ENCODE results near the gene PSG7. TPM values are rescaled to one million over a fixed set of nuclear protein-coding genes. Genes with fewer than 3 reads are reported as not detected.
"Not testable (repeated sequence)": the region's sequence is repeated elsewhere in the genome, so short reads cannot be mapped to it uniquely, and the experiment has no call there.

The PSG7 gene
- total RNA-seq, 4 donors from 2014 or later = 0.45 to 0.59 (median 0.52) TPM; not detected in 1

DNA sequence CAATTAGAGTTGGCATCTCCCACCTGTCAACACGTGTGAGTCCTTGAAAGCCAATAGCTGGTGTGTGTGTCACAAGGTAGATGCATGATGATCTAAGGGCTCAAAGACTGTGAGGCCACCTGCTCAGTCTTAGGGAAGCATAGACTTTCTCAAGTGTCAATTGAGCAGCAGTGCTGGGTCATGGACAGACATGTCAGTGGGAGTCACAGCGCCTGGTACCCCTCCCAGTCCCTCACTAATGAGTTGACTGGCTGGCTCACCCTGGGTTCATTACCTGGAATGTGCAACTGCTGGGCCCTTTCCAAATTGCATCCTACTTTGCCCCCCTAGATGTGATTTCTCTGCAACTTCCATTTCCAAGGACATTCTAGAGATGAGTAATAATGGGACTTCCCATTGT is 10.2 kb downstream of the PSG7 start:
- Histone ChIP-seq H3K27ac (no peak overlapping the region), H3K36me3 (no peaks in the 10 kb centered on the region)
- 60% methylated on average over 2 of the region's 2 CpGs for WGBS

GRCh38 chr19:42923106-42923505 is 13.9 kb downstream of the PSG7 start:
- H3K27me3 ChIP-seq, H3K27ac ChIP-seq, H3K36me3 ChIP-seq, H3K4me1 ChIP-seq, H3K4me3 ChIP-seq, H3K9me3 ChIP-seq: not testable (repeated sequence)
- WGBS = 47% methylated on average over 9 of the region's 9 CpGs
- TF ChIP-seq, protein P1, sequence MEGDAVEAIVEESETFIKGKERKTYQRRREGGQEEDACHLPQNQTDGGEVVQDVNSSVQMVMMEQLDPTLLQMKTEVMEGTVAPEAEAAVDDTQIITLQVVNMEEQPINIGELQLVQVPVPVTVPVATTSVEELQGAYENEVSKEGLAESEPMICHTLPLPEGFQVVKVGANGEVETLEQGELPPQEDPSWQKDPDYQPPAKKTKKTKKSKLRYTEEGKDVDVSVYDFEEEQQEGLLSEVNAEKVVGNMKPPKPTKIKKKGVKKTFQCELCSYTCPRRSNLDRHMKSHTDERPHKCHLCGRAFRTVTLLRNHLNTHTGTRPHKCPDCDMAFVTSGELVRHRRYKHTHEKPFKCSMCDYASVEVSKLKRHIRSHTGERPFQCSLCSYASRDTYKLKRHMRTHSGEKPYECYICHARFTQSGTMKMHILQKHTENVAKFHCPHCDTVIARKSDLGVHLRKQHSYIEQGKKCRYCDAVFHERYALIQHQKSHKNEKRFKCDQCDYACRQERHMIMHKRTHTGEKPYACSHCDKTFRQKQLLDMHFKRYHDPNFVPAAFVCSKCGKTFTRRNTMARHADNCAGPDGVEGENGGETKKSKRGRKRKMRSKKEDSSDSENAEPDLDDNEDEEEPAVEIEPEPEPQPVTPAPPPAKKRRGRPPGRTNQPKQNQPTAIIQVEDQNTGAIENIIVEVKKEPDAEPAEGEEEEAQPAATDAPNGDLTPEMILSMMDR (IDR thresholded peaks at IDR 0.05) = peak; percentile 12 to 39
- DNase-seq (ENCODE audit: low spot score in 2 of 2) = peak in 1 of 2 donors; percentile 59

More for the DNA sequence above, 10.2 kb downstream of the PSG7 start:
- no peaks in the 10 kb centered on the region for H3K27me3 ChIP-seq
- H3K9me3 ChIP-seq = no peaks in the 10 kb centered on the region
- DNase-seq (ENCODE audit: low spot score in 2 of 2) = peak in 1 of 2 donors; percentile 58
- TF ChIP-seq POLR2AphosphoS5 (IDR thresholded peaks at IDR 0.05) (no peak), POLR2A (IDR thresholded peaks at IDR 0.05) (no peak), EP300 (IDR thresholded peaks at IDR 0.05) (no peak)
- TF ChIP-seq, protein P1 (IDR thresholded peaks at IDR 0.05) = no peak
- no peaks in the 10 kb centered on the region for H3K4me1 ChIP-seq
- H3K4me3 ChIP-seq = no peak overlapping the region

DNA sequence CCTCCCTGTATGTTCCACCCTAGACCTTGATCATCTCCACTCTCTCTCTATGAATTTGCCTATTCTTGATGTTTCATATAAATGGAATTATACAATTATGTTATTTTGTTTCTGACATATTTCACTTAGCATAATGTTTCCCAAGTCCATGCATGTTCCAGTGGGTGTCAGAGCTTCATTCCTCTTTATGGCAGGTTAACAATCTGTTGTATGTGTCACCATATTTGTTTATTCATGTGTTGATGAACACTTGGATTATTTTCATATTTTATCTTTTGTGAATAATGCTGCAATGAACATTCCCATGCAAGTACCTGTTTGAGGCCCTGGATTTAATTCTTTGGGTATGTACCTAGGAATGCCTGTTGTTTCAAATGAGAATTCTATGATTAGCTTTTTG is 16.0 kb downstream of the PSG7 start:
- H3K27me3 ChIP-seq; DNase-seq (ENCODE audit: low spot score in 2 of 2); H3K4me1 ChIP-seq; H3K27ac ChIP-seq; H3K9me3 ChIP-seq; H3K36me3 ChIP-seq; H3K4me3 ChIP-seq: not testable (repeated sequence)

GRCh38 chr19:42919757-42920079 is 17.3 kb downstream of the PSG7 start:
- Histone ChIP-seq H3K4me3 (no peak overlapping the region), H3K36me3 (no peaks in the 10 kb centered on the region), H3K27me3 (no peaks in the 10 kb centered on the region), H3K9me3 (no peaks in the 10 kb centered on the region), H3K27ac (no peak overlapping the region), H3K4me1 (no peaks in the 10 kb centered on the region)
- TF ChIP-seq POLR2AphosphoS5 (IDR thresholded peaks at IDR 0.05) = no peak
- TF ChIP-seq POLR2A (IDR thresholded peaks at IDR 0.05) = no peak
- TF ChIP-seq EP300 (IDR thresholded peaks at IDR 0.05) = no peak
- TF ChIP-seq, protein P1 (IDR thresholded peaks at IDR 0.05) = no peak
- no peak for DNase-seq (ENCODE audit: low spot score in 2 of 2)
- WGBS = 30% methylated on average over 3 of the region's 3 CpGs

DNA sequence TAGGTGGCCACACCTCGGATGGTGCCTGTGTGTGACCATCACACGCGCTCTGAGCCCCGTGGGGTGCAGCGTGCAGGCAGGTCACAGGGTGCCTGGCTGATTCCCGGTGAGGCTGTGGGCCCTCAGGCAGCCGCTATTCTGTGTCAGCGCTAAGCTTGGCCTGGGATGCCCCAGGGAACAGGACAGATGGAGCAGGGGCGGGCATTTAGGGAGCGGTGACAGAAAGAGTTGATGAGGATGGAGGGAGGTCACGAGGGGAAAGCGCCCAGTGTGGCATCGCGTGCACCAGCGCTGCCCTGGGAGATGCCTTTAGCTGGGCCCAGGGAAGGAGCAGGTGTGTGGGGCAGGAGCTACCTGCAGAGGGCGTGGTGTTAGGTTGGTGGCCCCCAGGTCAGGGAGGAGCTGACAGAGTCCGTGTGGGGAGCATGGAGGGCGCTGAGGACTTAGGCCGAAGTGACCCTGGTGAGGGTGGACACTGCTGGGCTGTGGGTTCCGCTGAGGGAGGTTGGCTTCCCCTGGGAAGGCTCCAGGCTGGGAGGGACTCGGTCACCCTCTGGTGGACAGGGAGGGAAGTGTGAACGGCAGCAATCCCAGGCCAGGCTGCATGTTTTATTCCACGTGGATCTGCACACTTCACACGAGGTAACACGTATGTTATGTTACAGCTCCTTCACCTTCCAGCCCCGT is 17.8 kb downstream of the PSG7 start:
- TF ChIP-seq, protein P1 (IDR thresholded peaks at IDR 0.05) = peak in 1 of 2 donors; percentile 7
- peak in 1 of 2 donors; percentile 73 for DNase-seq (ENCODE audit: low spot score in 2 of 2)
- 67% methylated on average over 21 of the region's 26 CpGs for WGBS
- not testable (repeated sequence) for H3K36me3 ChIP-seq, H3K4me1 ChIP-seq, H3K27ac ChIP-seq, H3K27me3 ChIP-seq, H3K9me3 ChIP-seq, H3K4me3 ChIP-seq

GRCh38 chr19:42918377-42919069 is 18.5 kb downstream of the PSG7 start:
- not testable (repeated sequence) for H3K27ac ChIP-seq, H3K27me3 ChIP-seq, H3K36me3 ChIP-seq, H3K9me3 ChIP-seq, H3K4me1 ChIP-seq, H3K4me3 ChIP-seq
- peak in 1 of 2 donors; percentile 73 for DNase-seq (ENCODE audit: low spot score in 2 of 2)
- WGBS = 94% methylated on average over 13 of the region's 15 CpGs

- DNase-seq (ENCODE audit: low spot score in 2 of 2) = peak in 1 of 2 donors; percentile 54
- not testable (repeated sequence) for H3K36me3 ChIP-seq, H3K27me3 ChIP-seq, H3K27ac ChIP-seq, H3K4me3 ChIP-seq, H3K9me3 ChIP-seq, H3K4me1 ChIP-seq
- WGBS = 100% methylated on average over 1 of the region's 1 CpG
Observed at GRCh38 chr19:42917634-42918033, 19.4 kb downstream of the PSG7 start, which contains the start of gene PSG6. PSG6 (minus strand) TSS chr19:42917894; CDS start chr19:42917792, 102 bp downstream.

GRCh38 chr19:42916931-42917330 is 20.1 kb downstream of the PSG7 start:
- H3K27ac ChIP-seq; H3K4me1 ChIP-seq; H3K9me3 ChIP-seq; DNase-seq (ENCODE audit: low spot score in 2 of 2); H3K36me3 ChIP-seq; H3K4me3 ChIP-seq; H3K27me3 ChIP-seq: not testable (repeated sequence)
- 100% methylated on average over 1 of the region's 1 CpG for WGBS

GRCh38 chr19:42913516-42913915 is 23.5 kb downstream of the PSG7 start:
- not testable (repeated sequence) for H3K27me3 ChIP-seq; H3K4me1 ChIP-seq; H3K36me3 ChIP-seq; H3K9me3 ChIP-seq; H3K27ac ChIP-seq; H3K4me3 ChIP-seq; DNase-seq (ENCODE audit: low spot score in 2 of 2)
- WGBS = 64% methylated on average over 5 of the region's 5 CpGs

Measured in suprapubic skin (tissue), 4 donors.